ENCODE data around the gene OR1J4.

- TF ChIP-seq EZH2 (IDR thresholded peaks at IDR 0.05; ENCODE audit: borderline replicate concordance, low read length) = no peak
- no peak for TF ChIP-seq CTCF (conservative IDR thresholded peaks at IDR 0.05 in 1 of 2, IDR thresholded peaks at IDR 0.05 in 1 of 2; ENCODE audit: extremely low read depth in 1 of 2, insufficient read depth in 1 of 2, low read depth in 1 of 2, low read length in 2 of 2)
Measured at GRCh38 chr9:122518841-122519240, at the start of gene OR1J4.
